ENCODE results near the gene ZNF581.

GRCh38 chr19:55594996-55595545 lies 48.4 kb upstream of the ZNF581 start:
- TF ChIP-seq CTCF (IDR thresholded peaks at IDR 0.05) (no peak), EP300 (IDR thresholded peaks at IDR 0.05) (no peak), POLR2A (IDR thresholded peaks at IDR 0.05) (no peak)

Data from tibial nerve (tissue), 4 donors.